Ecto neural progenitor cell (in vitro differentiated cells): ENCODE data around the gene RCOR1.

Experiments
- DNase-seq: peaks from one replicate; pipeline ENCODE4 v3.0.0-alpha.2; 2018; ENCODE audit warnings: low spot score

Gene RCOR1

DNA sequence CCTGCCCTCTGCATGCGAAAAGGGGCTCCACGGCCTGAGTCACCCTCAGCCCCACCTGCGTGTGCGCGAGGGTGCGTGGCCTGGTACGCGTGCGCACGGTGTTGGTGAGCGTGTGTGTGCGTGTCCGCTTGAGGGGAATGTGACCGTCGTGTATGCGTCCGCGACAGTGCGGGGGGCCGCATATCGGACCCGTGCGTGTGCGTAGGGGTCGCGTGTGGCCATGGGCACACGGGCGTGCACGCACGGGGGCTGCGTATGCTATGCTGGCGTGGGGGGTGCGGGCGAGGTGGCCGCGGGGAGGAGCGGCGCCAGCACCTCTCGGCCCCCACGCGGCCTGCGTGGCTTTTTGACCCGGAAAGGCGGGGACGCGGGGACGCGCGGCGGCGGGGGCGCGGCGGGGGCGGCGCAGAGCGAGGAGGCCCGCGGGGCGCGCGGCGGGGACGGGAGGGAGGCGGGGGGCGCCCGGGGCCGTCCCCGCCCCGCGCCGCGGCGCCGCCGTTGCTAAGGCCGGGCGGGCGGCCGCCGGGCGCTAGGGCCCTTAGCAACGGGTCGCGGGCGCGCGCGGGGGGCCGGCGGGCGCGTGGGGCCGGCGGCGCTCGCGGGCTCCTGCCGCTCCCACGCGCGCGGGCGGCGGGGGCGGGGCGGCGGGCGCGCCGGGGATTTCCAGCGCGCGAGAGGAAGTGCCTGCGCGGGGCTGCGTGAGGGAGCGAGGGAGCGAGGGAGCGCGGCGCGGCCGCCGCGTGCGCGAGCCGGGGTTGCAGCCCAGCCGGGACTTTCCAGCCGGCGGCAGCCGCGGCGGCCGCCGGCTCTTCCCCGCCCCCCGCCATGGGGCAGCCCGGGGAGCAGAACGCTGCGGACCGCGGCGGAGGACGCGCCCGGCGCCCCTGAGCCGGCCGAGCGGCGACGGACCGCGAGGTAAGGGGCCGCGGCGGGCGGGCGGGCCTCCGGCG is 184.6 kb downstream of the RCOR1 start, which contains the start of gene TRAF3:
TRAF3 (plus strand) TSS at position 689 of the 950 bp plus-strand sequence. CDS start 92,753 bp downstream, outside the sequence.
- DNase-seq, result peak; percentile 65

DNA sequence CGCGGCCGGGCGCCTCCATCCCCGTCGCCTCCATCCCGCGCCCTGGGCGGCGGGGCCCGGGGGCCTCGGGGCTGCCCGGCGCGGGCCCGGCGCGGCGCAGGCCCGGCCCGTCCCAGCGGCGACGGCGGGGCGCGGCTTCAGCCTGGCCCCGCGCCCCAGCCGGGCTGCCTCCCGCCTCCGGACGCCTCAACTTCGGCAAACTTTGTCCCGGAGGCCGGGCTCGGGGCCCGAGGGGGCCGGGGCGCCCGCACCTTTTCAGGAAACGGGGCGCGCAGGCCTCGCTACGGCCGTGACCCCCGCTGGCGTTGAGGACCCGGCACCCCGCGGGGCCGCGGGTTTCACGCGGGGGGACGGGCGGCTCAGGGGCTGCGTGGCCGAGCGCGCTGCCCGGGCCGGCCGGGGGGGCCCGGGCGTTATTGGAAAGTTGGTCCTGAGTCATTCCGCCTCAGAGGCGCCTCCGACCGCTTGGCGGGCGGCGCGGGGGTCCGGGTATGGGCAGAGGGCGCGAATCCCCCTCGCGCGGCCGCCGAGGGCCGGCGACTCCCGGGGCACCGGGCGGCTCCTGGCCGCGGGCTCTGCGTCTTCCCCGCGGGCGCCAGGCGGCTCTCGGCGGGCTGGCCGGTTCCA is 185.4 kb downstream of the RCOR1 start:
- DNase-seq, result no peak

DNA sequence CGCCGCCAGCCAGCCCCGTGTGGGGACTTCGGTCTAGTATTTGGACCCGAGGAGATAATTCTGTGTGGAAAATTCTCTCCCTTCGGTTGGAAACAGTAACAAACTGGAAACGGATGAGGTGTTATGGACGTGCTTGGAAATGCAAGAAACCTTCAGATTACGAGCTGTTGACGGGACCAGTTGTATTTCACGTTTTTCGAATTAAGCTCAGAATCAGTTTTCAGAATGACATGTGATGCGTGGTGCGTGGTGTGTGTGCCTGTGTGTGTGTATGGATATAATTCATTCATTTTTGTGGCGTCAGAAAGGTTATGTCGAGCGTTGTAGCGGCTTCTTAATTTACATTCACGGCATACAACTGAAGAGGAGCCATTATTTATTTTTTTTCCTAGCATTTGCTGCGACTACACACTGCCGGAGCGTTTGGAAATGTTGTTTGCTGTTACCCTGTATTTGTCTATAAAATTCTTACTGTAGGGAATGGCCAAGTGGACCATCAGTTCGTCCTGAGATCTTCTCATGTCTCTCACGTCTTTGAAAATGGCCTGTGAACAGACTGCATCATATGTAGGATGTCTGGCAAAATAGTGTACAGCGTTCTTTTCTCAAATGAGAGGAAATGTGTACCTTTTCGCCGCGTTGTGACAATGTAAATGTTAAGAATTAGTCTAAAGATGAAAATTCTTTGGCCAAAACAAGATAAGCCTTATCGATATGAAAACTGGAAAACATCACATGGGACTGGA is 186.1 kb downstream of the RCOR1 start:
- DNase-seq, result no peak

DNA sequence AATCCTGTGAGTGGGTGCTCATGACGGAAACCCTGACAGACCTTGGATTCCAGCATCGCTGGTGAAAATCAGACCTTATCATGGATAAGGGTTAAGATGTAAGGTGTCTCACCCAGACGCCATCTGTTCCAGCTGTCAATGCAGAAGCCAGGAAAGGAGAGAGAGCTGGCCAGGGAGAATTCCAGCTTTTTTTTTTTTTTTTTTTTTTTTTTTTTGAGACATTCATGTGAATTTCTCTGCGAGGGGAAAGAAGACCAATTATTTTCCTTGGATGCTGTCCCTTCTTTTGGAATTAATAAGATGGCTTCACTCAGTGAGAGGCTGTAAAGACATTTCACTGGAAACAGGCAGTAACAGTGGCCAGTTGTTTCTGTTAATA is 186.6 kb downstream of the RCOR1 start:
- DNase-seq, result no peak

DNA sequence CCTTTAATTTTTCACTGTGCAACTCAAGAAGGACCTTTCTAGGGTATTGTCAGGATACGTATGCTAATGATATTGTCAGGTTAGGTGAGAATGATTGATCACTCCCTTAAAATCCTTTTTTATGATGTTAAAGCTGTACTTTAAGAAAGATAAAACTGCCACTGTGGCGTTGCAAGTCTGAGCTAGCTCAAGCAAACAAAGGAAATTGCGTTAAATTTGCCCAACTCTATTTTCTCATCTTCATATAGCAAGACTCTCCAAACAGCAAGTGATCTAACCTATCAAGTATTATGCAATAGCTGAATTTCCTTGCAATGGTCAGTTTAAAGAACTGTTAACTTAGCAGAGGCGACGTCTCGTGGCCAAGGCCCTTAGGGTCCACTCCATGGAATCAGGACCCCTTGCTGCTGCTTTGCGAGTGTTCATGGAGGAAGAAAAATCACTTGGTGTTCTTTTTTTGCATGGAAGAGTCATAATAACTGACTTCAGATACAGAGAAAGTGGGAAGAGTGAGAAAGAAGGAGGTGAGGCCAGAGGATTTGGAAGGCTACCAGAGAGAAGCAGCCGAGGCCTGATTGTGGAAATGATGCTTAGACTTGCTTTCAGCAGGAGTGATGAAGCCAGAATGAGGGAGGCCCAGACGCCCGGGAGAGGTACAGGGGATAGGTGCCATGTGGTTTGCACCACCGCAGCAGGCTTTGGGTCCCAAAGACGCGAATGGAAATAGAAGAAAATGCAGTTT is 187.3 kb downstream of the RCOR1 start:
- DNase-seq, result no peak
